Ishikawa (cell line): ENCODE results near the gene NRXN3.

Source experiments
- CEBPB ChIP-seq: IDR thresholded peaks from 2 replicates; pipeline ENCODE4 v1.6.1; 2012
- EP300 ChIP-seq: IDR thresholded peaks from 2 replicates; pipeline ENCODE4 v1.6.1; 2012; ENCODE audit warnings: borderline replicate concordance
- RAD21 ChIP-seq: IDR thresholded peaks from 2 replicates; pipeline ENCODE4 v1.6.1; 2012; ENCODE audit warnings: low read depth
- TAF1 ChIP-seq: IDR thresholded peaks from 2 replicates; pipeline ENCODE4 v1.6.1; 2012; ENCODE audit warnings: low read depth, mild to moderate bottlenecking
- YY1 ChIP-seq: IDR thresholded peaks from 2 replicates; pipeline ENCODE4 v1.6.1; 2012; ENCODE audit warnings: low read depth
- TF ChIP-seq, protein P1 (sequence below): IDR thresholded peaks from 2 replicates; pipeline ENCODE4 v1.6.1; 2012

DNA sequence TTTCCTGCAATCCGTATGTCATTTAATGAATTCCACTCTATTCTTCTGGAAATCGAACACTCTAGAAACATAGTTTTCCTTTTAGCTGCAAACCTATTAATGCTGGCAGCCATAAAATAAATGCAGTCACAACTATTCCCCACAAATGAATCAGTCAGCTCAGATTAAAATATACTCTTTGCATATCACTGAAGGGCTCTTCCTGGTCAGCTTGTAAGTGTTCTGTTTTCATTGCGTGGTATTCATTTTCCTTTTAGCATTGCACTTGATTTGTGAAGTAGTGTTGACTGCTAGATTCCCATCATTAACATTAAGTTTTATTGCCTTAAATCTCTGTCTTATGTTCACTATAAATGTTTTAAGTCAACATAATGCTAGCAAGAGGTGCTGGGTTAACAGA, 1355.2 kb downstream of the NRXN3 start:
- TF ChIP-seq YY1 (no peak), RAD21 (no peak), CEBPB (no peak), TAF1 (no peak), EP300 (no peak)
- TF ChIP-seq, protein P1, sequence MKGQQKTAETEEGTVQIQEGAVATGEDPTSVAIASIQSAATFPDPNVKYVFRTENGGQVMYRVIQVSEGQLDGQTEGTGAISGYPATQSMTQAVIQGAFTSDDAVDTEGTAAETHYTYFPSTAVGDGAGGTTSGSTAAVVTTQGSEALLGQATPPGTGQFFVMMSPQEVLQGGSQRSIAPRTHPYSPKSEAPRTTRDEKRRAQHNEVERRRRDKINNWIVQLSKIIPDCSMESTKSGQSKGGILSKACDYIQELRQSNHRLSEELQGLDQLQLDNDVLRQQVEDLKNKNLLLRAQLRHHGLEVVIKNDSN = no peak
